ENCODE data around the gene THAP6.

Gene THAP6, protein sequence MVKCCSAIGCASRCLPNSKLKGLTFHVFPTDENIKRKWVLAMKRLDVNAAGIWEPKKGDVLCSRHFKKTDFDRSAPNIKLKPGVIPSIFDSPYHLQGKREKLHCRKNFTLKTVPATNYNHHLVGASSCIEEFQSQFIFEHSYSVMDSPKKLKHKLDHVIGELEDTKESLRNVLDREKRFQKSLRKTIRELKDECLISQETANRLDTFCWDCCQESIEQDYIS

DNA sequence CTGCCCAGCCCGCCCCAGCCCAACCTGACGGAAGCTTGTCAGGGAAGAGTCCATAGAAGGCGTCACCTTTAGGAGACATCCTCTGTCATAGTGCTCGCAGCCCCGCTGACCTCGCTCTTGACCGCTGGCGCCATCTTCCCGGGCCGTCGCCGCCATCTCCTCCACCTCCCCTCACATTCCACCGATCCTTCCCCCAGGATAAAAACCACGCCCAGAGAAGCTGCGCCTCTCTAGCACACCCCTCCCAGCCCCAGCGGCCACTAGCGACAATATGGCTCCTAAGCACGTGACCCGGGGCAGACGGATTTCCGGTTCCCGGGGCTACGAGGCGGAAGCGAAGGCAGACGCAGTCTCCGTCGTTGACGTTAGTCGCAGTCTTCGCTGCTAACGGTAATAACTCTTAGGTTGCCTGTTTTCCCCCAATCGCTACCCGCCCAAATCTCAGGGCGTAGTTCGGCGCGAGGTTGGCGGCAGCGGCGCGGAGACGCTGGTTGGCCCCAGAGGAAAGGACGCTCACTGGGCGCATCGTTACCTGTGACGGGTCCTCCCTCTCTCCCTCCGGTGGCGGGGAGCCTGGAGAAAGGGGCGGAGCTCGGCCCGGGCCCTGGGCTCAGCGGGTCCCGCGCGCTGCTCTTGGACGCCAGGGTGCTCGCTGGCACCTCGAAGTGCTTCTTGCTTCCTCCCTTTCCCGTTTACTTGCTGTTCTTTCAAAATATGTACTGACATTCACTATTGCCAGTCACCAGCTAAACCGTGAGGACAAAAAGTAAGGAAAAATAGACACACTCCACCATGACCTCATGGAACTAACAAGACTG is at the start of gene THAP6, which contains the start of gene RCHY1:
THAP6 (plus strand) TSS at position 343 of the 818 bp plus-strand sequence. CDS start 980 bp downstream, outside the sequence.
RCHY1 (minus strand) TSS at position 273 of the 818 bp plus-strand sequence; CDS start at position 156, 117 bp downstream.
- Histone ChIP-seq H3K4me3 (ENCODE audit: low read depth in 1 of 2, low read length in 1 of 2) (peak within 1 kb of the TSS; percentile 77 to 95), H3K36me3 (peaks cover 24% of the 10 kb centered on the region), H3K9me3 (no peaks in the 10 kb centered on the region), H3K27ac (peak within 1 kb of the TSS; percentile 97), H3K27me3 (no peaks in the 10 kb centered on the region), H3K4me1 (ENCODE audit: control insufficient read depth in 1 of 2, insufficient read depth in 1 of 2, low read depth in 1 of 2, low read length in 1 of 2) (peaks cover 53 to 55% of the 10 kb centered on the region in 2 experiments)
- TF ChIP-seq CTCF (IDR thresholded peaks at IDR 0.05), result peak; percentile 62

DNA sequence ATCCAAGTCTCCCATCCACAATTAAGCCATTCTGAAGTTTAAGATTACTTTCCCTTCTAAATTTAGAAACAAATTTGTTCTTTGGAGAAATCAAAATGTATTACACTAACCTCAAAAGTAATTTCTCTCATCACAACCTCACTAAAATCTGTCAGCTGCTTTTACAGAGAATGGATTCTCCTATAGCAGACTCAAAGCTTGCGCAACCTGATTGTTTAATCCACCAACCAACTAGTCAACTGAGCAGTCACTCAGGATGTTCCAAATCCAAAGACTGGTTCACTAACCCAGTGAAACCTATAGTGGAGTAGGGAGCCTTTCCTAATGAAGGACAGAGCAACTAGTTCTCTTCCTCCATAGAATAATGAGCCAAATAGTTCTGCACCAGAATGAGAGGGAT is 44.4 kb upstream of the THAP6 start:
- no peak for TF ChIP-seq CTCF (IDR thresholded peaks at IDR 0.05)
- Histone ChIP-seq H3K27ac (no peak overlapping the region), H3K27me3 (no peaks in the 10 kb centered on the region), H3K4me1 (ENCODE audit: control insufficient read depth in 1 of 2, insufficient read depth in 1 of 2, low read depth in 1 of 2, low read length in 1 of 2) (peaks cover 6 to 12% of the 10 kb centered on the region in 2 experiments), H3K9me3 (no peaks in the 10 kb centered on the region), H3K4me3 (ENCODE audit: low read depth in 1 of 2, low read length in 1 of 2) (no peak overlapping the region), H3K36me3 (no peaks in the 10 kb centered on the region)

- H3K36me3 ChIP-seq, result no peaks in the 10 kb centered on the region
- no peaks in the 10 kb centered on the region for H3K9me3 ChIP-seq
- H3K4me1 ChIP-seq (ENCODE audit: control insufficient read depth in 1 of 2, insufficient read depth in 1 of 2, low read depth in 1 of 2, low read length in 1 of 2), result peaks cover 6 to 13% of the 10 kb centered on the region in 2 experiments
- H3K27ac ChIP-seq, result no peak overlapping the region
- no peaks in the 10 kb centered on the region for H3K27me3 ChIP-seq
- H3K4me3 ChIP-seq (ENCODE audit: low read depth in 1 of 2, low read length in 1 of 2), result no peak overlapping the region
- TF ChIP-seq CTCF (IDR thresholded peaks at IDR 0.05), result no peak
Observed at GRCh38 chr4:75470738-75471137, 43.5 kb upstream of the THAP6 start.

- Histone ChIP-seq H3K4me1 (ENCODE audit: control insufficient read depth in 1 of 2, insufficient read depth in 1 of 2, low read depth in 1 of 2, low read length in 1 of 2) (peaks cover 6 to 13% of the 10 kb centered on the region in 2 experiments), H3K9me3 (no peaks in the 10 kb centered on the region), H3K27ac (no peak overlapping the region), H3K36me3 (peaks cover 46% of the 10 kb centered on the region), H3K4me3 (ENCODE audit: low read depth in 1 of 2, low read length in 1 of 2) (no peak overlapping the region), H3K27me3 (no peaks in the 10 kb centered on the region)
- no peak for TF ChIP-seq CTCF (IDR thresholded peaks at IDR 0.05)
Observed at GRCh38 chr4:75477201-75477600, 37.1 kb upstream of the THAP6 start.

DNA sequence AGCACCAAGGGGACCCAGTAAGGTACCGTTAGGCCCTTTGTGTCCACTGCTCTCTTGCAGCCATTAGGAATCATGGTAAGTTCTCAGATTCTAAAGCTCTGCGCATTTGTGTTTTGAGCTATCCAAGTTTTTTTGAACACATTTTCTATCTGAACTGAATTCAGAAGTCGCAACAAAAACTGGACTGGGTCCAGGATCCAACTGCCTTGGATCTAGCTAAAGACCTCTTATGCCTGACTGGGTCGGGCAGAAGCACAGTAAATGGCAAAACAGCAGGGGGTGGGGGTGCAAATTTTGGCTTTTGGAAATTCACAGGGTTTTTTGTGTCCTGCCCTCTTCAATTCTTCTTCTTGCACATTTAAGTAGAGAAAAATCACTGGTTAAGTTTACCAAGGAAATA is 30.1 kb upstream of the THAP6 start:
- no peak overlapping the region for H3K27ac ChIP-seq
- peaks cover 87% of the 10 kb centered on the region for H3K36me3 ChIP-seq
- no peaks in the 10 kb centered on the region for H3K4me1 ChIP-seq (ENCODE audit: control insufficient read depth in 1 of 2, insufficient read depth in 1 of 2, low read depth in 1 of 2, low read length in 1 of 2)
- no peaks in the 10 kb centered on the region for H3K9me3 ChIP-seq
- no peaks in the 10 kb centered on the region for H3K27me3 ChIP-seq
- H3K4me3 ChIP-seq (ENCODE audit: low read depth in 1 of 2, low read length in 1 of 2), result no peak overlapping the region
- TF ChIP-seq CTCF (IDR thresholded peaks at IDR 0.05), result no peak

All from neutrophil (primary cell).